Glomerular visceral epithelial cell (primary cell): ENCODE results near the gene NRXN3.
A peak's percentile ranks its signal among the peaks of the same experiment; 100 is the strongest.

Experiments used
- DNase-seq: peaks from one replicate; pipeline ENCODE4 v3.0.0-alpha.2; 2016; ENCODE audit errors: extremely low spot score

The NRXN3 gene

DNA sequence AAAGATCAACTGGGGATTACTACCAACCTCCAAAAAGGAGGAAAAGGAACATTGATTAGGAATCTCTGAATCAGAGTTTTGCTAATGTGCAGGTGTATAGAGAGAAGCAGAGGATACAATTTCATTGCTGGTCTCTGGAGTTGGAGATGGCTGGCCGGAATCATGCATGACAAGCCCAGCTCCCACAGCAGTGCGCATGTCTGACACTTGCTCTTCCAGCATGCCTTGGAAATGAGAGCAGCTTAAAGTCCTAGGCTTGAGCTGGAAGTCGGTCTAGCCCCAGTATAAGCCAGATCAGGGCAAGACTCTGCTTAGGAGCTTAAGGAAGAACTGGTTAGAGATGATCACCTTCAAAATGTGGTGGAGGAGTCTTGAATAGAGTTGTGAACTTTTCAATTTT, 1298.3 kb downstream of the NRXN3 start:
- DNase-seq: no peak

DNA sequence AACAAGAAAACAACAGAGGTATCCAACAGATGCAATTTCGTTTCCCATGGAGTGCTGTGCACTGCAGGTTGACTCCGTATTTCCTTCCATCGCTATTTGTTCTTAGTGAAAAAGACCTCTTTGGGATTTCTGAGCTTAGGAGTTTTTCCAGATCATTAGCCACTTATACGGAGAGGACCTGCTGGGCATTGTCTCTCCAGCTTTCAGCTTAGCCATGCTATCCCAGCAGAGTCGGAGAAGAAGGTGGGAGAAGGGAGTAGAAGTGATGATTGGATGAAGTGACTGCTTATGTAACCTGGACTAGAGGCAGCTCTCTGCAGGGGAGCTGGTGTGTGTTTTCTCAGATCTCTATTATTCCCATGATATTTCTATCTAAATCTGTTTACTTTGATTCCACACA, 1303.5 kb downstream of the NRXN3 start:
- DNase-seq: no peak

DNA sequence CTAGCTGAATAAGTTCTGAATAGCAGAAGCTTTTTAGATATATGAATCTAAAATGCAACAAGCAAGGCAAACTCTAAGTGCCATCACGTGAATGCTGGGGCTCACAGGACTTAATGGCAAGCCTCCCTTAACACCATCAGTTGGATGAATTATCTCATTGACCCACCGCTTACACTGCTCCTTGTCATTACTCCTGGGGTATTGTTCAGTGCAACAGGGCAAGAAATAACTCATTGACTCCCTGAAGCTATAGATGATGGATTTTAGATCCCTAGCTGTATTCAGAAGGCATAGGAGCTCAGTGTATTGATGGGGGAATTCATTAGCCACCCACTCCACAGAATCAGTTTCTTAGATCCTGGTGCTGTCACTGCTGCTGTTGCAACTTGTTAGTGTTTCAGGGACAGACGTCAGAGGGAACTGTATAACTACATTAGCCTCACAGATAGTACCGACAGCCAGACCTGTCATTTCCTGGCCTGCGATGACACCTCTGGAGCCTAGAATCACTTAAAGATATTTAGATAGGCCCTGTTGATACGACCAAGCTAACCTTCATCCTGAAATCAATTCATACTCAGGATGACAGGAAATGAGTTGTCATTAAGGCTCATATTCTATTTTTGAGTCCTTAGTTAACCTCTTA, 1305.8 kb downstream of the NRXN3 start:
- no peak for DNase-seq

DNA sequence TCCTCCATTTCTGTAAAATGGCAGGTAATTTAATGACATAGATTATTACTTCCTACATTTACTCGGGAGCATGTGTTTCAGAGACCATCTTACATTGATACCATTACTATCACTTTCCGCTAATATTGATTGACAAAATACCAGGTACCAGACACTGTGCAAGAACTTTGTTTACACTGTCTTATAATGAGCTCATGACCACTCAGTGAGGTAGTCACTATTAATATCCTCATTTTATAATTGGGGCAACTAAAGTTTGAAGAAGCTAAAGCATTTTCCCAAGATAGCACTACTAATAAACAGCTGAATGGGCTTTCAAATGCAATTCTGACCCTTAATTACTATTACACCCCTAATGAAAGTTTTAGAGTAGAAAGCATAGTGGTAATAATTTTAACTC, 1306.4 kb downstream of the NRXN3 start:
- no peak for DNase-seq

DNA sequence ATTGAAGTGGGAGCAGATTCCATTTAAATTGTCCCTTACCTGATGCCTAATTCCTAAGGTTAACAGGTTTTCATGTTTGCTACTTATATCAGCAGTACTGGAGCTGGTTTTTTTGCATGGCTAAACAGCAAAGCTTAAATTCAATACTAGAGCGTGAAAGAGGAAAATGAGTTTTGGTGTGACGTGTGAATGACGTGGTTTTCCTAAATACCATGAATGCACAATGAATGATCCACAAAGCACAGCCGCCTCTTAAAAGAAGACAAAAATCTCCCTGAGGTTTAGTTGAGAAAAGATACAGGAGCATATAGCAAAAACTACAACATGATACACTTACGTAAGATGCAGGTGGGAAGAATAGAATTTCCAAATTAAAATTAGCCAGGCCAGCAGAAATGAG, 1310.0 kb downstream of the NRXN3 start:
- DNase-seq: no peak

DNA sequence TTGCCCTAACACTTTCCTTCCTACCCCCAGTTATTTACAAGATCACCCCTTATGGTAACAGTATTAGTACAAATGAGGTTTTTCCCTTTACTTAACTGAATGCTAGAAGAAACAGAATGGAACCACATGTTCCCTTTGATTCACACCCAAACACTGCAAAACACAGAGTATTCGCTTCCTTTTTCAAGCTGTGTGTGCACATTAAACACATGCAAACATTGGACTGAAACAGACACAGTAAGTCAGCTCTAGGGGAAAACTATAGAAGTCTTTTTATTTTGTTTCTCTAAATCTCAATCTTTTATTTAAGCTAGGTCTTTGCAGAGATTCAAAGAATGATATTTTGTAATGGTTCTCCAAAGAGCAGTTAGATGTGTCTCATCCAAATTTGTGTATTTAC, 1312.7 kb downstream of the NRXN3 start:
- DNase-seq: no peak

DNA sequence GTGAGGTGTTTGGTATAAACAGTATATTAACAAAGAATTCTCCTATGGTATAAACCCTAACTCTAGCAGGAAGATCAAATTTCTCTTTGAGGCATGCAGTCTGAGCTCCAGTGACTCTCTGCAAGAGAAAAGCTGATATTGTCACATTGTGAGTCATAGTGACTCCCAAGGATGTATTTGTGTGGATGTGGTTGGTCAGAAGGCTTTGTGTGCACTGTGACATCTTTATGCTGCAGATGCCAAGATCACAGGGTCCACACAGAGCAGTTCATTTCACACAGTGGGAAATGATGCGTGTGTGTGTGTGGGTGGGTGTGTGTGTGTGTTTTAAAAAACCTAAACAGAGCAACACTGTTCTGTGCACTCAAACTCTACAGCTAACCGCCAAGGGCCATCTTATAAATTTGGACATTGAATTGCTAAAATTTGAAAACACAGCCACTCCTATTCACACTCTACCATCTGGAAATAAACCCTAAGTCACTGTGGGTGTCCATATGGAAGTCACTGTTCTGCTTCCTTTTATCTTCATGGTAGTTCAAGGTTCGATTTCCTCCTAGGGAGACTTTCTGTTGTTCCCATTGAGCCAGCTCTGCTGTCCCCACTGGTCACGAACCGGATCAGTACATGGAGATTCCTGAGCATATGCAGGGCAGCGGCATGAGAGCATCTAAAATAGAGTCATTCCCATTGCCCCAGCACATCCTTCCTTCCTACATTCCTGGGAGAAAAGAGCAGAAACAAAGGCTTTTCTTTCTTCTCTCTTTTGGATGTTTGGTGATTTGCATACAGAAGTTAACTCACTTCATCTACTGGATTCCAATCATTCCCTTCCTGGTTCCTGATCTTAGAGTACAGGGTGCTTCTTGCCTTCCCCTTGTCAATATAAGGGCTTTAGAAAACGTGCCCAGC, 1313.6 kb downstream of the NRXN3 start:
- peak; percentile 25 for DNase-seq

DNA sequence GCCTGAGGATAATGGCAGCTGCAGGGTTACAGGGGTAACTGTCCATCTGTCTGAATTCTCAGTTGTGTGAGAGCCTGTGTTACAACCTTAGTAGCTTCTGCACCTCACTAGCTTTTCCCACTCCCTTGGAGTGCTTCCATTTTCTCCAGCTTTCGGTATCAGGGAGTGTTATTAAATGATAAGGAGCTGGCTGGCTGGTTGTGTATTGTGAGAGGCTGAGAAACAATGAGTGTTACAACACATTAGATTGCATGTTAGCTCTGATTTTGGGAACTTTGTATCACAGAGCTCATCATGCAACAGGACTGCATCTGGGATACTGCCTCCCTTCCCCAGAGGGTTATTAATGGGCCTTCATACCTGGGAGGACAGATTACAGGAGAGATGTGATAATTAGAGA, 1317.5 kb downstream of the NRXN3 start:
- no peak for DNase-seq

DNA sequence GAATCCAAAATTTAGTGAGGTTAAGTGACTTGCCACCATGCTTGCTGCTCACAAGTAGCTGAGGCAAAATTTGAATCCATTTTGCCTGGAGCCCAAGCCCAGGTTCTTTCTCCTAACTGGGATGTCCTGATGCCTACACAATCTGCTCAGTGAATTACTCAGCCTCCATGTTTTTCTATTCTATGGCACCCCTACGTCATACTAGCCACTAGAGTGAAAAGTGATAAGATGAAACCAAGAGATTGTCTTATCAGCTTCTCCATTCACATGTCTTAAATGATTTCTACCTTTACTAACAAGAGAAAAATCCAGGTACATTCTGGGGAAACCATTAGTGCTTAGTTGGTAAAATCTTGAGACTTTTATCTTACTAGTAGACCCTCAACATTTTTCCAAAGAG, 1321.0 kb downstream of the NRXN3 start:
- DNase-seq: no peak

DNA sequence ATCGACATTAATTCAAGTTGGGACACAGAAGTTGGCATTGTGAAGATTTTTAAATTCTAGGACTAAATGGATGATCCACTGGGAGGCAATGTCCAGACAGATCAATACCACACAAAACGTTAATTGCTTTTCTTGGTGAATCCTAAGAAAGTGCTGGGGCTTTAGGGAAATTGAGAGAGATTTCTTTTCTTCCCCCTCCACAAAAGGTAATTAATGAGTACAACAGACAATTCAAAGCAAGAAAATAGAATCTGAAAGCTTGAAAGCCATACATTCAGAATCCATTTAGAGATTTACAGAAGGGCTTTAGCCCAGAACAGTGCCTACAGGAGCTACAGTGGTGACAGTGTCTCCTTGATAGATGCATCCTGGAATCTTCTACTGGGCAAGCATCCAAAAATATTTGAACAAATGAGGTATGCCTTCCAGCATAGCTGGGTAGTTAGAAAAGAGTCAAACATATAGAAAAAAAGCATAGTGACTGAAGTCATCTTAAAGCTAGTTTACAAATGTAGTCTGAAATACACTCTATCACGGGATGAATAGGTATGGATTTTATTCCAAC, 1323.0 kb downstream of the NRXN3 start:
- DNase-seq: no peak

DNA sequence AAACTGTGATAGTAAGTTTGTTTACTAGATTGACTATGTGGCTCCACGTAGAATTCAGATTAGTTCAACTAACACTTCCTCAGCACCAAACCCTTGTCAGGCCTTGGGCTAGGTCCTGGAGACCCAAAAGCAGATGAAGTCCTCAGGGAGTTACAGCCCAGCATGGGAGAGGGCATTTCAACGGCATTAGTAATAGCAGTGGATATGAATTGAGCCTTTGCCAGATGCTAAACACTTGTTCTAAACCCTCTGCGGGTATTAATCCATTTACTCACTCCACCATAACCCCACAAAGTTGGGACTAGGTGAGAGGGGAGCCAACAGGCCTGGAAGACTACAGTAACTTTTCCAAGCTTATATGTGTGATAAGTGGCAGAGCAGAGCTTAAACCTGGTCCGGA, 1326.5 kb downstream of the NRXN3 start:
- DNase-seq: no peak

DNA sequence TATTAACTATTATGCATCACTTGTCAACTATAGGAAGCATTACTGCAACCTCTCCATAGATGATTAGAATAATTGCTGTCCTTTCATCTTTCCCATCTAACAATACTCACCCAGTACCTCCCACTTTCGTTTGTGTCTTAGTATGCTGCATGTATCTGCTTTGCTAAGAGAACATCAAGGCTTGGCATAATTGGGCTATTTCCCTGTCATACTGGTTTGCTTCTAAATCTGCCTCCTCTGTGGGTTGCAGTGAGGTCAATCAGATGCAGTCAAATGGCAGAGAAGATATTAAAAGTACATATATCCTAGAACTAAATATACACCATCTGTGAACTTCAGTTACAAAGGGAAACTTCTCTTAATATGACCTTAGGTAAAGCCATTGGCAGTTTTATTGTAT, 1330.3 kb downstream of the NRXN3 start:
- no peak for DNase-seq

DNA sequence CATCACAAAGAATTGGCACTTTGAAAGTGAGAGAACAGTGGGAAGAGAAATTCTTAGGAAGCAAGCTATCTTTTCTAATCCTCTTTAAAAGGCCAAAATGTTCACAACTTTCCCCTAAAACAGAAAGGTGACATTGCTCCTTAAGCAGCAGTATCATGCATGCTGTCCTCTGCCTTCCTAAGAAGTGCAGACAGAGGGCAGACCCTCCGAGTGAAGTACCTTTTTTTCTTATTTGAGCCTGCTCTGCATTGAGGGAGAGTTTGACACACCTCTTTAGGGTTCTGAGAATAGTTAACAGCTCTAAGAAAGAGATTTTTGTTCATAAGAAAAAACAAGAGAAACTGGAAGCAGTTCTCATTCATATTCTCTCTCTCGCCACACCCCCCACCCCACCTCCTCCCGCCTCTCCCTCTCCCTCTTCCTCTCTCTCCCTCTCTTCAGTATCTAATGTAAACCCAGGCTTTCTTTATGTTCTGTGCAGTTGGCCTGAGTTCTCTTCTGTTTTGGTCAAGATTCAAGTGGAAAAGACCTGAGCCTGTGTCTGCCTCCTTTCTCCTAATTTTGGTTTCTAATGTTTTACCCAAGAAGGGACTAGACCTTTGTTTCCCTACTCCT, 1332.1 kb downstream of the NRXN3 start:
- no peak for DNase-seq

DNA sequence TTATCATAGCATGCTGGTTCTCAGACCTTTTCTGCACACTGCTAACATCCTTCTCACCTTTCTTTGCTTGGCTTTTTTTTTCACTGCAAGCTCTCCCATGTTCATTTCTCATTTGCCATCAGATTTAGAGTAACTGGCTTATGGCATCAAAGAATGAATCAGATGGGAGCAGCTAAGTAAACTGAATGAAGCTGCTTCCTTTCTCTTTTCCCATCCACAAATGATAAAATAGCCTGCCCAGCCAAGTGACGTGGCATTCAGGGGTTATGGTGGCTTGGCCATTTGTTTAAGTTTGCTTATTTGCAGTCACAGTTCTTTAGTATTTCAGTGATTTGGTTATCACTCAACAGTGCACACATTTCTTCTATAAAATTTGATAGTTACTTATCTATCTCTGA, 1332.6 kb downstream of the NRXN3 start:
- no peak for DNase-seq

DNA sequence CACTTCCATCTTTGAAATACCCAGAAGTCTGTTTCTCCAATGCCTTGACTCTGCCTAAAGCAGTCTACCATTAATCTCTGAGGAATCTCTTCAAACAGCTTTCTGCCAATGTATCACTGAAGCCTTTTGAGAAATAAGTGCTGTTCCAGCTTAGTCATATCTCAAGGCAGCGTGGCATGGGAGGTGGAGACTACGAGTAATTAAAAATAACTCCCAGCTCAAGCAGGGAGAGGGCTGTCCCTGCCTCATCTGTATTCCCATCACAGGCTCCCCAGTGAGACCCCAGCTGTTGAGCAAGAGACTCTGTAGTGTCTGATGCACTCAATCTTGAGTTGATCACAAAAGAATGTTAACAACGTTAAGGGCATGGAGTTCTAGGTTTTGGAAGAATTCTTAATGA, 1340.5 kb downstream of the NRXN3 start:
- no peak for DNase-seq

DNA sequence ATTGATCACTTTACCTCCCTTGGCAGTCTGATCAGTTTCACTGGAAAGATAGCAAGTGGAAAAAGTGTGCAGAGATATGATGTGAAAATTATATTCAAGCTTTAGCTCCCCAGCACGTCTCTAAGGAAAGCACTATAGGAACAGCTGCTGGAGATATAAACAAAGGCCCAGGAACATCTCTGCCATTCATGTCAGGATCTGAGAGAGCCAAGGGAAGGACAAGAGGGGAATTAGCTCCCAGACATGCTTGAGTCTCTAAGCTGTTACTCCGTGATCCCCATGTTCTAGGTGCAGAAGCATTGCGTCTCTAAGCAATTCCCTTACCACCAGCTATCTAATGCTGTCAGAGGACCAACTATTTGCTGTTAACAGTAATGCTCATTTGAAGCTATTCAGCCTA, 1341.0 kb downstream of the NRXN3 start:
- DNase-seq: no peak

DNA sequence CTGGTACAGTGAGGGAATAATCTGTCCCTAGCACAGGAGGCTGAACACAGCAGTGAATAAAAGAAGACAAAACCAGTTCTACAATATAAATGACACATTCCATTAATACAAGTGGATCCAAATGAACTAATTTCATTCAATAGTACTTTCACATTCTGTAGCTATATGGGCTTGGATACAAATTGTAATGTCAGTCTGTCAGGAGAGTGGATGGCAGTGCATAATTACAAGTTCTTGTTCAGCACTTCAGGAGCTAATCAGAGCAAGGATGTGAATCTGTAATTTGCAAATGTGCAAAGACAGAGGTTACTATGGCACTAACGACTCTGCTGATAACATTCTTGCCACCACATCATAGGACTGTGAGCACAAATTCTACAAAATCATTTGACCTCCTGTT, 1343.3 kb downstream of the NRXN3 start:
- DNase-seq: no peak

DNA sequence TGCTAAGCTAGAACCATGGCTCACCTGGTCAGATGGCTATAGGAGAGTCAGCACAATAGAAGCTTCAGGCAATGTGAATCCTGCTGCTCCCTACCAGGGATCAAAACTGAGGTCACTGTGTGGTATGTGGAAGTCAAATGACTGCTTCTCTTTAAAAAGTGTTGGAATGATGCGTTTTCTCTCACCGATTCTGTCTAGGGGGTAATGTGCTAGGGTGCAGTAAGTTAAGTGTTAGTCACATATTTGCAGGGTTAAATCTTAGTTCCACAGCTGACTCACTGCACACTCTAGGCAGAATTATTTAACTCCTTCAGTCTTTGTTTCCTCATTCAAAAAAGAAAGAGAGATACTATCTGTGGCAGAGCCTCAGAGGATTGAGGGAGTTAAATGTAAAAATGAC, 1344.5 kb downstream of the NRXN3 start:
- DNase-seq: peak; percentile 89

DNA sequence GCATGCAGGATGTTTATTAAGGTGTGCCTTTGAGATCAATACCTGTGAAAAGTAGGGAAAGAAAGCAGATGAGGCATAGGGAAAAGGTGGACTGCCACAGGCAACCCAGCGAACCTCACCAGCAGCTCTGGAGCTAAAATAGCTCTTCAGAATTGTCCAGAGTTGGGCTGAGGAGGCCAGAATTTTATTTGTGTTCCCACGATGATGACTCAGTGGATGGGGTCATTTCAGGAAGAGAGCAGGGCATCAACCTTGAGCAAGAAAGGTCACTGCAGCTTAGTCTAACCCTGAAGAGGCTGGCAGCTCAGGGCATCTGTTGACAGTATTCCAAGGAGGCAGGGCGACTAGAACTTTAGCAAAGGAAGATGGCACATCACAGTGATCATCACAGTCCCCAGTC, 1345.0 kb downstream of the NRXN3 start:
- no peak for DNase-seq

DNA sequence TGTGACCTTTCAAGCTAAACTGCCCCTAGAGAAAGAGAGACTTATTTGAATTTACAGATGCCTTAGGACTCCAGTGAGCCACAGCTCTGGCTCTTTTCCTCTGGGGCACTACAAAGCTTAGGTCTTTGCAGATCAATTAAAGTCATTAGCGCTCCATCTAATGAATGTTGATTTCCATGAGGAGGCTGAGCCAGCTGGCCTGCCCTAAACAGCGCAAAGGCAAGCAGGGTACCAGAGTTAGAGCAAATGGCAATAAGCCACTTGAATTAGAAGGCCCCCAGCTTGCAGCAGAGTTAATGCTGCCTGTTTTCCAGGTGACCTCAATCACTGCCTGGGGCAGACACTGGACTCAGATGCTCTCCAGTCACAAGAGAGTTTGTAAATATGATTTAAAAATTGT, 1345.8 kb downstream of the NRXN3 start:
- no peak for DNase-seq

DNA sequence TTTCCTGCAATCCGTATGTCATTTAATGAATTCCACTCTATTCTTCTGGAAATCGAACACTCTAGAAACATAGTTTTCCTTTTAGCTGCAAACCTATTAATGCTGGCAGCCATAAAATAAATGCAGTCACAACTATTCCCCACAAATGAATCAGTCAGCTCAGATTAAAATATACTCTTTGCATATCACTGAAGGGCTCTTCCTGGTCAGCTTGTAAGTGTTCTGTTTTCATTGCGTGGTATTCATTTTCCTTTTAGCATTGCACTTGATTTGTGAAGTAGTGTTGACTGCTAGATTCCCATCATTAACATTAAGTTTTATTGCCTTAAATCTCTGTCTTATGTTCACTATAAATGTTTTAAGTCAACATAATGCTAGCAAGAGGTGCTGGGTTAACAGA, 1355.2 kb downstream of the NRXN3 start:
- no peak for DNase-seq

DNA sequence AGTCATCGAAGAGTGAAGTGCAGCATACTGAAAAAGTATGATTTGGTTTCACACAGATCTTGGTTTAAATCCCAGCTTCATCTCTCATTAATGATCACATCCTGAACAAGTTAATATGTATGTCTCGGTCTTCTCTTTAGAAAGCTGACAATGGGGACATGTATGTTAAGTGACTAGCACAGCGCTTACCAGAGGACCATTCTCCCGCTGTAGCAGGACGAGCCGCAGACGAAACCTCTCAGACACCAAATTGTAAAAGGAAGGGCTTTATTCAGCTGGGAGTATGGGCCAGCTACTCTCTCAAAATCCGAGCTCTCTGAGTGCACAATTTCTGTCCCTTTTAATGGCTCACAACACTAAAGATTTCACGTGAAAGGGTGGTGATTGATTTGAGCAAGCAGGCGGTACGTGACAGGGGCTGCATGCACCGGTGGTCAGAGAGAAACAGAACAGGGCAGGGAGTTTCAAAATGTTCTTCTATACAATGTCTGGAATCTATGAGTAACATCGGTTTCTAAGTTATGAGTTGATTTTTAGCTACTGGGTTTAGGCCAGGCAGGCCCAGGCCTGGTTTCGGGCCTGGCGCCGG, 1358.7 kb downstream of the NRXN3 start:
- DNase-seq: no peak
